B cell (primary cell): ENCODE measurements around the gene GRID1. TPM values are rescaled to one million over a fixed set of nuclear protein-coding genes. Genes with fewer than 3 reads are reported as not detected.

Experiments
- ATAC-seq: fragments of 200-7000 bp; cut with Tn5 transposase; one replicate; pipeline ENCODE4 v1.10.0; 2021; ENCODE audit warnings: low read depth, mild to moderate bottlenecking, moderate number of reproducible peaks, moderate library complexity
- CTCF ChIA-PET: fragments of 350-600 bp; sonication (Branson Sonifier 250); formaldehyde crosslinking; loops from one replicate; lab custom pipeline; 2021; ENCODE audit warnings: antibody characterized with exemption, inconsistent platforms; lab: Charles Lee
- POLR2A ChIA-PET: fragments of 350-600 bp; sonication (Branson Sonifier 250); formaldehyde crosslinking; loops from one replicate; lab custom pipeline; 2021; ENCODE audit warnings: antibody characterized with exemption; lab: Charles Lee
- DNase-seq: peaks from one replicate; pipeline ENCODE4 v3.0.0; 2013
- H2AFZ ChIP-seq: 2 replicates; pipeline ENCODE4 v1.6.1; 2012; ENCODE audit warnings: mild to moderate bottlenecking, low read depth, low read length; ENCODE audit not compliant: insufficient read depth, poor library complexity, severe bottlenecking
- H3K27ac ChIP-seq, 2 donors: 1 replicate in 1 of 2; 2 replicates in 1 of 2; pipeline ENCODE4 v1.5.1; 2012 to 2013; ENCODE audit warnings: low read length in 2 of 2, mild to moderate bottlenecking in 2 of 2, moderate library complexity in 1 of 2
- H3K27me3 ChIP-seq, 4 experiments: fragments of 200-600 bp in 1 of 4; sonication (generic) in 1 of 4; replicated peaks in 1 of 4; 1 replicate in 2 of 4; 2 replicates in 2 of 4; pipeline versions ENCODE4 v1.6.1 to v1.7.0; 2013 to 2016; ENCODE audit warnings: low read length in 3 of 4, mild to moderate bottlenecking in 2 of 4, mixed read lengths in 1 of 4, moderate library complexity in 1 of 4; ENCODE audit not compliant: insufficient read depth in 4 of 4, control insufficient read depth in 3 of 4; ENCODE audit errors: control extremely low read depth in 1 of 4
- H3K36me3 ChIP-seq, 2 experiments: replicated peaks in 1 of 2; 1 replicate in 1 of 2; 2 replicates in 1 of 2; pipeline versions ENCODE4 v1.6.1 to v1.7.1; 2013; ENCODE audit warnings: low read length in 1 of 2; ENCODE audit not compliant: insufficient read depth in 2 of 2, control insufficient read depth in 1 of 2; ENCODE audit errors: control extremely low read depth in 1 of 2, extremely low read depth in 1 of 2
- H3K4me1 ChIP-seq, 2 donors: fragments of 200-600 bp in 1 of 2; sonication (generic) in 1 of 2; 1 replicate in 1 of 2; 2 replicates in 1 of 2; pipeline versions ENCODE4 v1.5.1 to v1.6.1; 2013 to 2017; ENCODE audit warnings: low read length in 2 of 2; ENCODE audit not compliant: control insufficient read depth in 2 of 2, insufficient read depth in 2 of 2
- H3K4me2 ChIP-seq: replicated peaks from 2 replicates; pipeline ENCODE3; 2012; ENCODE audit warnings: mild to moderate bottlenecking, low read depth, low read length; ENCODE audit not compliant: poor library complexity, severe bottlenecking
- H3K4me3 ChIP-seq, 5 experiments: fragments of 200-600 bp in 1 of 5; sonication (generic) in 1 of 5; 1 replicate in 3 of 5; 2 replicates in 2 of 5; pipeline versions ENCODE4 v1.5.1 to v1.7.0; 2011 to 2016; ENCODE audit warnings: low read length in 4 of 5, mild to moderate bottlenecking in 4 of 5, low read depth in 2 of 5, control low read depth in 1 of 5, moderate library complexity in 1 of 5; ENCODE audit not compliant: insufficient read depth in 1 of 5; ENCODE audit errors: control extremely low read depth in 1 of 5, extremely low read depth in 1 of 5
- H3K79me2 ChIP-seq: fragments of 200-600 bp; sonication (generic); one replicate; pipeline ENCODE4 v1.6.0; 2016; ENCODE audit warnings: low read length; ENCODE audit not compliant: control insufficient read depth, insufficient read depth
- H3K9ac ChIP-seq: fragments of 200-600 bp; sonication (generic); 2 replicates; pipeline ENCODE4 v1.6.1; 2017; ENCODE audit warnings: mild to moderate bottlenecking, low read length, moderate library complexity
- H3K9me3 ChIP-seq, 3 donors: one replicate each; pipeline versions ENCODE4 v1.6.1 to v1.7.1; 2013; ENCODE audit warnings: low read length in 2 of 3; ENCODE audit not compliant: control insufficient read depth in 2 of 3, insufficient read depth in 1 of 3; ENCODE audit errors: control extremely low read depth in 1 of 3
- H4K20me1 ChIP-seq: 2 replicates; pipeline ENCODE4 v1.6.0; 2012; ENCODE audit warnings: mild to moderate bottlenecking, low read length; ENCODE audit not compliant: insufficient read depth, control insufficient read depth, poor library complexity, severe bottlenecking
- H3K27ac Mint-ChIP-seq: one replicate; pipeline ENCODE4 v1.8.0; 2021; ENCODE audit warnings: mixed read lengths
- H3K27me3 Mint-ChIP-seq: one replicate; pipeline ENCODE4 v1.8.0; 2021; ENCODE audit warnings: mixed read lengths
- H3K4me1 Mint-ChIP-seq: one replicate; pipeline ENCODE4 v1.8.0; 2021; ENCODE audit warnings: mixed read lengths
- H3K4me3 Mint-ChIP-seq: one replicate; pipeline ENCODE4 v1.8.0; 2021; ENCODE audit warnings: mixed read lengths
- H3K9me3 Mint-ChIP-seq: one replicate; pipeline ENCODE4 v1.8.0; 2022; ENCODE audit warnings: mixed read lengths; ENCODE audit not compliant: insufficient read depth
- EZH2 ChIP-seq: IDR thresholded peaks from 2 replicates; pipeline ENCODE4 v1.6.1; 2012; ENCODE audit warnings: borderline replicate concordance, low read depth, mild to moderate bottlenecking, moderate library complexity, low read length; ENCODE audit not compliant: insufficient read depth, poor library complexity, severe bottlenecking
- WGBS: methylation state at CpG from one replicate; pipeline ENCODE4 v1.1.5; 2013; ENCODE audit warnings: missing lambda C conversion rate; ENCODE audit not compliant: insufficient coverage; 5-methylcytosine and 5-hydroxymethylcytosine counted together
- intact Hi-C: fragments of 100-400 bp; cut with micrococcal nuclease; formaldehyde crosslinking; loops from one replicate; pipeline ENCODE4 v1.10.0; 2022
- polyA plus RNA-seq: library from polyadenylated mRNA; depleted of rRNA; stranded (reverse); fragments of >200 nt; gene quantifications from 2 replicates; pipeline ENCODE4 v1.2.3, GENCODE V29; 2012
- total RNA-seq, 2 donors: library from RNA; stranded (reverse); fragments of 120-200 nt in 1 of 2; gene quantifications; 1 replicate in 1 of 2; 2 replicates in 1 of 2; pipeline versions ENCODE4 v1.2.3 to v1.2.4, GENCODE V29; 2013 to 2022

GRID1 gene
- total and polyA plus RNA-seq, 2 donors (not counting 1 experiment from before 2014, with no cell fraction given) = not detected

DNA sequence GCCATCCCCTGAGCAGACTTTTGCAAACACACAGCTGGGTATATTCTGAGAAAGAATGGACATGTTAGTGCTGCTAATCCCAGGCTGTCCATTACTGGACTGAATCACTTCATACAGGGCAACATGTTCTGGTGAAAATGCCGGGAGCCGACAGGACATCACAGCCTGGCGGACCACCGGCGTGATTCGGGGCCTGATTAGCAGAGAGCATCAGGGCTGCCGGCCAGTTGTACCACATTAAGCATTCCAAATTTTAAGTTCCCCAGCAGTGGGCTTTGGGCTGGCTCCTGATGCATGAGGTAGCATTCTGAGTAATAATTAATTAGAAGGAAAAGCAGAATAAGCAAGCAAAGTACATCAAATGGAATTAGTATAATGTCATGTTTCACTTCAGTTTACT, 229.0 kb downstream of the GRID1 start:
- no peaks in the 10 kb centered on the region for H4K20me1 ChIP-seq
- H3K4me3 Mint-ChIP-seq = no peak overlapping the region
- intact Hi-C loops = no loop called here
- no peak overlapping the region for H3K9ac ChIP-seq
- no peak for TF ChIP-seq EZH2
- no peaks in the 10 kb centered on the region for H3K79me2 ChIP-seq
- H3K36me3 ChIP-seq = no peaks in the 10 kb centered on the region
- H3K27ac ChIP-seq = no peak overlapping the region
- ChIA-PET POLR2A (no interaction called here), CTCF (no interaction called here)
- no peaks in the 10 kb centered on the region for H3K4me1 Mint-ChIP-seq
- peaks cover 0 to 4% (median 0%) of the 10 kb centered on the region in 3 donors for H3K9me3 ChIP-seq
- peaks cover 0 to 3% (median 0%) of the 10 kb centered on the region in 4 experiments for H3K27me3 ChIP-seq
- H2AFZ ChIP-seq = no peak overlapping the region
- ATAC-seq = no peak
- no peaks in the 10 kb centered on the region for H3K4me1 ChIP-seq
- WGBS = 96% methylated on average over 6 of the region's 7 CpGs
- no peak overlapping the region for H3K4me2 ChIP-seq
- H3K4me3 ChIP-seq = no peak overlapping the region
- no peaks in the 10 kb centered on the region for H3K9me3 Mint-ChIP-seq
- DNase-seq = no peak
- peaks cover 9% of the 10 kb centered on the region for H3K27me3 Mint-ChIP-seq
- no peak overlapping the region for H3K27ac Mint-ChIP-seq

DNA sequence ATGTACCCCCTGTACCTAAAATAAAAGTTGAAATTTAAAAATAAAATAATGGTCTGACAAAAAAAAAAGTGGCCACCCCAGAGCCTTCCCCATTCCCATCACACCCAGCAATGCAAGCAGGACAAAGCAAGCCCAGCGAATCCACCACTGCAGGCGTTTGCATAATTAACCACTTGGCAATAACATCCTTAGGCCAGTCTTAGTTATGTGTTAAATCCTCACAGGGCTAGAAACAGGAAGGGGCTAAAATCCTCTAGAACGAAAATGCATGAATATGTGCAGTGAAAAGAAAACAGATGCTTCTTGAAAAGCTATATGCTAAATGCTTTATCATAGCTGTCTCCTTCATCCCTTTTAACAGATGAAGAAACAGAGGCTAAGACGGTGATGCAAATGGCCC, 229.7 kb downstream of the GRID1 start:
- no peaks in the 10 kb centered on the region for H4K20me1 ChIP-seq
- ChIA-PET CTCF (no interaction called here), POLR2A (no interaction called here)
- H3K36me3 ChIP-seq = no peaks in the 10 kb centered on the region
- H3K27ac ChIP-seq = no peak overlapping the region
- no peak overlapping the region for H3K9ac ChIP-seq
- Mint-ChIP-seq H3K9me3 (no peaks in the 10 kb centered on the region), H3K4me3 (no peak overlapping the region), H3K4me1 (no peaks in the 10 kb centered on the region), H3K27me3 (peaks cover 9% of the 10 kb centered on the region), H3K27ac (no peak overlapping the region)
- DNase-seq = no peak
- peaks cover 0 to 4% (median 0%) of the 10 kb centered on the region in 3 donors for H3K9me3 ChIP-seq
- H2AFZ ChIP-seq = no peak overlapping the region
- WGBS = no CpG with 5 or more reads among the region's 4 CpGs
- peaks cover 0 to 3% (median 0%) of the 10 kb centered on the region in 4 experiments for H3K27me3 ChIP-seq
- H3K79me2 ChIP-seq = no peaks in the 10 kb centered on the region
- intact Hi-C loops = no loop called here
- H3K4me1 ChIP-seq = no peaks in the 10 kb centered on the region
- no peak for TF ChIP-seq EZH2
- no peak overlapping the region for H3K4me3 ChIP-seq
- H3K4me2 ChIP-seq = no peak overlapping the region
- ATAC-seq = no peak
